GM12878 (cell line): Measurements from ENCODE around the gene FGD6.

Experiments used
- CHD2 ChIP-seq: IDR thresholded peaks from 2 replicates; pipeline ENCODE4 v1.6.1; 2011; ENCODE audit warnings: low read depth, low read length, improper control_type of control experiment, borderline replicate concordance
- EZH2 ChIP-seq: IDR thresholded peaks from 2 replicates; pipeline ENCODE4 v1.6.1; 2012; ENCODE audit warnings: low read depth, mild to moderate bottlenecking, control low read depth, inconsistent platforms, low read length, borderline replicate concordance; ENCODE audit not compliant: control insufficient read depth
- GABPA ChIP-seq: IDR thresholded peaks from 2 replicates; pipeline ENCODE4 v1.6.1; 2014; ENCODE audit warnings: antibody characterized with exemption, low read depth, mild to moderate bottlenecking, inconsistent platforms
- HDAC6 ChIP-seq: fragments of 200-600 bp; sonication (generic); IDR thresholded peaks from one replicate; pipeline ENCODE4 v1.8.0; 2017; ENCODE audit warnings: antibody characterized with exemption; ENCODE audit not compliant: unreplicated experiment
- MYC ChIP-seq: IDR thresholded peaks from 2 replicates; pipeline ENCODE4 v1.6.1; 2011; ENCODE audit warnings: mild to moderate bottlenecking, low read length, moderate library complexity, inconsistent platforms; ENCODE audit not compliant: insufficient read depth, insufficient replicate concordance, insufficient read length, severe bottlenecking
- POLR2A ChIP-seq: IDR thresholded peaks from 2 replicates; pipeline ENCODE4 v1.6.1; 2011; ENCODE audit warnings: low read depth, mild to moderate bottlenecking, low read length
- POLR2AphosphoS5 ChIP-seq: IDR thresholded peaks from 2 replicates; pipeline ENCODE4 v1.6.1; 2011; ENCODE audit warnings: mild to moderate bottlenecking, low read length, inconsistent platforms
- SIN3A ChIP-seq: IDR thresholded peaks from 2 replicates; pipeline ENCODE4 v1.6.1; 2012; ENCODE audit warnings: low read depth, low read length, improper control_type of control experiment
- SRF ChIP-seq, 2 experiments: IDR thresholded peaks; 2 replicates each; pipeline ENCODE4 v1.6.1; 2011; ENCODE audit warnings: low read depth in 2 of 2, low read length in 2 of 2, mild to moderate bottlenecking in 1 of 2, moderate library complexity in 1 of 2
- TCF12 ChIP-seq: IDR thresholded peaks from 2 replicates; pipeline ENCODE4 v1.6.1; 2011; ENCODE audit warnings: low read depth, mild to moderate bottlenecking, low read length
- ZNF384 ChIP-seq: IDR thresholded peaks from 2 replicates; pipeline ENCODE4 v1.6.1; 2012; ENCODE audit warnings: low read depth, mild to moderate bottlenecking, low read length, improper control_type of control experiment, borderline replicate concordance
- TF ChIP-seq, protein P1 (sequence below), 3 experiments: IDR thresholded peaks in 2 of 3; conservative IDR thresholded peaks in 1 of 3; 2 replicates each; pipeline ENCODE4 v1.5.1; 2011; ENCODE audit warnings: low read depth in 3 of 3, low read length in 3 of 3, mild to moderate bottlenecking in 3 of 3, control low read depth in 2 of 3, moderate library complexity in 2 of 3, inconsistent platforms in 1 of 3, mixed read lengths in 1 of 3; ENCODE audit not compliant: control insufficient read depth in 2 of 3, insufficient read depth in 1 of 3; ENCODE audit errors: extremely low read depth in 1 of 3
- TF ChIP-seq, protein P2 (sequence below): fragments of 450-650 bp; IDR thresholded peaks from 2 replicates; pipeline ENCODE4 v1.6.1; 2016; ENCODE audit warnings: mild to moderate bottlenecking

DNA sequence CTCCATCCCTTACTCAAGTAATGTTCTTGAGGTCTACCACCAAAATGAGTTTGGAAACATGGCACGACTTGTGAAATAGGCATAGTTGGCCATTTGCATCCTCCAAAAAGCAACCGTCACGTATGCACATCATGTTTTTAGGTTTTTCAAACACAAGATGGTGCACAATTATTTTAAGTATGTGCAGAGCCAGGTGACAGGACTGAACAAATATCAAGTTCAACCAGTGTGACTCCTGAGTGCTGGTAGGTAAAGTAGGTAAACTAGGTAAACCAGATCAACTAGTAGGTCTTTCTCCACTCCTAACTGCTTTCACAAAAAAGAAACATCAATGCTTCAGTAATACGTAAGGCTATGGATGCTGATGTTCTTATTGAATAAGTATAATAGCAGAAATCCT, 39.1 kb downstream of the FGD6 start:
- TF ChIP-seq POLR2A, result no peak
- no peak for TF ChIP-seq SIN3A
- TF ChIP-seq, protein P1, sequence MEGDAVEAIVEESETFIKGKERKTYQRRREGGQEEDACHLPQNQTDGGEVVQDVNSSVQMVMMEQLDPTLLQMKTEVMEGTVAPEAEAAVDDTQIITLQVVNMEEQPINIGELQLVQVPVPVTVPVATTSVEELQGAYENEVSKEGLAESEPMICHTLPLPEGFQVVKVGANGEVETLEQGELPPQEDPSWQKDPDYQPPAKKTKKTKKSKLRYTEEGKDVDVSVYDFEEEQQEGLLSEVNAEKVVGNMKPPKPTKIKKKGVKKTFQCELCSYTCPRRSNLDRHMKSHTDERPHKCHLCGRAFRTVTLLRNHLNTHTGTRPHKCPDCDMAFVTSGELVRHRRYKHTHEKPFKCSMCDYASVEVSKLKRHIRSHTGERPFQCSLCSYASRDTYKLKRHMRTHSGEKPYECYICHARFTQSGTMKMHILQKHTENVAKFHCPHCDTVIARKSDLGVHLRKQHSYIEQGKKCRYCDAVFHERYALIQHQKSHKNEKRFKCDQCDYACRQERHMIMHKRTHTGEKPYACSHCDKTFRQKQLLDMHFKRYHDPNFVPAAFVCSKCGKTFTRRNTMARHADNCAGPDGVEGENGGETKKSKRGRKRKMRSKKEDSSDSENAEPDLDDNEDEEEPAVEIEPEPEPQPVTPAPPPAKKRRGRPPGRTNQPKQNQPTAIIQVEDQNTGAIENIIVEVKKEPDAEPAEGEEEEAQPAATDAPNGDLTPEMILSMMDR (IDR thresholded peaks at IDR 0.05 in 2 of 3, conservative IDR thresholded peaks at IDR 0.05 in 1 of 3; ENCODE audit: control insufficient read depth in 2 of 3, extremely low read depth in 1 of 3, insufficient read depth in 1 of 3, low read depth in 3 of 3, low read length in 3 of 3), result no peak
- TF ChIP-seq ZNF384, result no peak
- TF ChIP-seq, protein P2, sequence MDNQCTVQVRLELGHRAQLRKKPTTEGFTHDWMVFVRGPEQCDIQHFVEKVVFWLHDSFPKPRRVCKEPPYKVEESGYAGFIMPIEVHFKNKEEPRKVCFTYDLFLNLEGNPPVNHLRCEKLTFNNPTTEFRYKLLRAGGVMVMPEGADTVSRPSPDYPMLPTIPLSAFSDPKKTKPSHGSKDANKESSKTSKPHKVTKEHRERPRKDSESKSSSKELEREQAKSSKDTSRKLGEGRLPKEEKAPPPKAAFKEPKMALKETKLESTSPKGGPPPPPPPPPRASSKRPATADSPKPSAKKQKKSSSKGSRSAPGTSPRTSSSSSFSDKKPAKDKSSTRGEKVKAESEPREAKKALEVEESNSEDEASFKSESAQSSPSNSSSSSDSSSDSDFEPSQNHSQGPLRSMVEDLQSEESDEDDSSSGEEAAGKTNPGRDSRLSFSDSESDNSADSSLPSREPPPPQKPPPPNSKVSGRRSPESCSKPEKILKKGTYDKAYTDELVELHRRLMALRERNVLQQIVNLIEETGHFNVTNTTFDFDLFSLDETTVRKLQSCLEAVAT, result no peak
- TF ChIP-seq MYC, result no peak
- TF ChIP-seq POLR2AphosphoS5, result no peak
- no peak for TF ChIP-seq GABPA
- TF ChIP-seq EZH2, result no peak
- no peak for TF ChIP-seq TCF12
- no peak for TF ChIP-seq SRF (IDR thresholded peaks at IDR 0.05; ENCODE audit: low read depth in 2 of 2, low read length in 2 of 2)
- TF ChIP-seq HDAC6, result no peak
- TF ChIP-seq CHD2, result no peak
